NT2/D1 (cell line): ENCODE results near the gene ARHGAP11A.

Experiments
- DNase-seq: peaks from one replicate; pipeline ENCODE4 v3.0.0-alpha.2; 2011; ENCODE audit warnings: low read depth, low spot score
- H3K27me3 ChIP-seq: 2 replicates; pipeline ENCODE4 v1.6.0; 2011; ENCODE audit warnings: mild to moderate bottlenecking; ENCODE audit not compliant: insufficient read length, insufficient read depth
- H3K36me3 ChIP-seq: 2 replicates; pipeline ENCODE4 v1.6.1; 2011; ENCODE audit warnings: mild to moderate bottlenecking, low read length, mixed read lengths; ENCODE audit not compliant: insufficient read depth, insufficient read length
- H3K4me1 ChIP-seq: 2 replicates; pipeline ENCODE4 v1.5.1; 2011; ENCODE audit not compliant: insufficient read depth, insufficient read length
- H3K4me3 ChIP-seq: 2 replicates; pipeline ENCODE4 v1.5.1; 2011; ENCODE audit warnings: low read depth; ENCODE audit not compliant: insufficient read length
- H3K9ac ChIP-seq: 2 replicates; pipeline ENCODE4 v1.6.0; 2011; ENCODE audit warnings: low read depth; ENCODE audit not compliant: insufficient read length
- H3K9me3 ChIP-seq: 2 replicates; pipeline ENCODE4 v1.5.1; 2011; ENCODE audit warnings: mild to moderate bottlenecking, low read length; ENCODE audit not compliant: insufficient read depth
- SUZ12 ChIP-seq: IDR thresholded peaks from 2 replicates; pipeline ENCODE4 v1.6.1; 2011; ENCODE audit not compliant: insufficient read length, insufficient read depth; ENCODE audit errors: extremely low read depth
- YY1 ChIP-seq: IDR thresholded peaks from 2 replicates; pipeline ENCODE4 v1.6.1; 2011; ENCODE audit not compliant: insufficient read length, insufficient read depth
- ZNF274 ChIP-seq: IDR thresholded peaks from 2 replicates; pipeline ENCODE4 v1.6.1; 2011; ENCODE audit warnings: mild to moderate bottlenecking, low read depth, low read length

ARHGAP11A gene

DNA sequence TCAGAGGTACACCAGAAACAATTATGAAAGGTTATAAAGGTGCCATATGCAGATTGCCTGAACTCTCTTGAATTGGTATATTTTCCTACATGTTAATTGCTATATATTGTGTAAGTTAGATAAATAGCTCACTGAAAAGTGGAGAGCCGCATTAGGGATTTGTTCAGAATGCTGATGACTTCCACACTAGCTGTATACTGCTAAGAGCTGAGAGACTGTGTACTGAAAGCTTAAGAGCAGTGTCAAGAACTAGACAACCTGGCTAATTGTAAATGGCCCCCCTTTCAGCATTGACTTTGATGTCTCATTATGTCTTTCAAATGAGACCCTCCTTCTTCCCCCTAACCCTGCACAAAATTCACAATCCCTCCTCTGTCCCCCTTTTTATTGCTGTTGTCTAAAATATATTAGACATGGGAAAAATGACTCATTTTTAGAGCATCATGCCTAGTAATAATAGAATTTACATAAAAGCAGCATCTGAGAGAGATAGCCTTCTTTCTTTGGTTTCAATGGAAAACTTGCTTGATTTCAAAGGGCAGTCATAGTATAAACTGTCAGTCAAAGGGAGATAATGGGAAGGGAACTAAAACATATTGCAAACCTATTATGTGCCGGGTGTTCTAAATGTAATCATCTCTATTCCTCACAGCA, 67.8 kb downstream of the ARHGAP11A start:
- DNase-seq = no peak
- Histone ChIP-seq H3K36me3 (no peaks in the 10 kb centered on the region), H3K27me3 (no peaks in the 10 kb centered on the region), H3K4me3 (no peak overlapping the region), H3K4me1 (no peaks in the 10 kb centered on the region), H3K9me3 (no peaks in the 10 kb centered on the region), H3K9ac (no peak overlapping the region)
- TF ChIP-seq ZNF274 = no peak
- no peak for TF ChIP-seq SUZ12
- no peak for TF ChIP-seq YY1

DNA sequence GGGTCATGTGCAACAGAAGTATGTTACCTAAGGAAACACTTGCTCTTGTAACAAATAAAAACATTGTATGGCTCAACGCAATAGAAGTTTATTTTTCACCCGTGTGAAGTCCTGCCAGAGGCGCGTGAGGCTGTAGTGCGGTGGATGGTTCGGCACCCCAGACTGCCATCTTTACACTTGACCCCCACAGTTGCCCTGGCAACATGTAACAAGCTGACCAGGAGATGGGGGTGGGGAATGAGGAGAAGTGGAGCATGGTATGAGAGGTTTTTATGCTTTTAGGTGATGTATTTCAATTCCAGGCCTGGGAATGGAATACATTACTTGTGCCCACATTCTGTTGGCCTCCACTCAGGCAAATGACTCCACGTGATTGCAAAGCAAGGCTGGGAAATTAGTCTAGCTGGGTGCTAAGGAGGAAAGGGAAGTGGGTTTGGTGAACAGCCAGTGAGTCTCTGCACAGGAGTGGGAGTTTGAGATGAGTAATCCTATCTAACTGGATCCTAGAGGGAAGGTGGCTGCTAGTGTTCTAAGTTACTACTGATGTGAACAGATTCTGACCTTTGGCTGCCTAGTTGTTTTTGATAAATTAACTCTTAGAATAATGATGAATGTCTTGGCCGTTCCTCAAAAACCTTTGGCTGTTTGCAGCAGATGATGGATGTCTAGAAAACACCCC, 68.7 kb downstream of the ARHGAP11A start:
- no peak for TF ChIP-seq YY1
- TF ChIP-seq ZNF274 = no peak
- TF ChIP-seq SUZ12 = no peak
- Histone ChIP-seq H3K4me1 (no peaks in the 10 kb centered on the region), H3K4me3 (no peak overlapping the region), H3K9ac (no peak overlapping the region), H3K9me3 (no peaks in the 10 kb centered on the region), H3K36me3 (no peaks in the 10 kb centered on the region), H3K27me3 (no peaks in the 10 kb centered on the region)
- no peak for DNase-seq

DNA sequence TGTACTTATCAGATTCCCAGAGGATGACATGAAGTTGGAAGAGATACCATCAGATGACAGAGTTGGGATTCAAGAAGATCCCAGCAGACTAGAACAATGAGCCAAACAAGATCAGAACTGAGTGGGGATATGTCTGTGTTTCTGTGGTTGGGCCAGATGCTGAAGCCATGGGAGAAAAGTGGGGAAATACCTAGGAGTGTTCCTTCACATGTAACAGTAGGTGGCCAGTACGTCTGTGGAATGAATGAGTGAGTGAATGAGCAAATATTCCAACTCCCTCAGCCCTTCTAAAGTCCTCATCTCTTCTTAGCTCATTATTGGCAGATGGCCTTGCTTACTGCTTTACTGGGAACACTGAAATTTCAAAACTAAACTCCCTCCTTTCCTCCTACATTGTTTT, 70.3 kb downstream of the ARHGAP11A start:
- H3K36me3 ChIP-seq = no peaks in the 10 kb centered on the region
- H3K9ac ChIP-seq = no peak overlapping the region
- no peak overlapping the region for H3K4me3 ChIP-seq
- no peak for DNase-seq
- H3K9me3 ChIP-seq = no peaks in the 10 kb centered on the region
- no peaks in the 10 kb centered on the region for H3K4me1 ChIP-seq
- TF ChIP-seq SUZ12 (no peak), ZNF274 (no peak)
- no peaks in the 10 kb centered on the region for H3K27me3 ChIP-seq

DNA sequence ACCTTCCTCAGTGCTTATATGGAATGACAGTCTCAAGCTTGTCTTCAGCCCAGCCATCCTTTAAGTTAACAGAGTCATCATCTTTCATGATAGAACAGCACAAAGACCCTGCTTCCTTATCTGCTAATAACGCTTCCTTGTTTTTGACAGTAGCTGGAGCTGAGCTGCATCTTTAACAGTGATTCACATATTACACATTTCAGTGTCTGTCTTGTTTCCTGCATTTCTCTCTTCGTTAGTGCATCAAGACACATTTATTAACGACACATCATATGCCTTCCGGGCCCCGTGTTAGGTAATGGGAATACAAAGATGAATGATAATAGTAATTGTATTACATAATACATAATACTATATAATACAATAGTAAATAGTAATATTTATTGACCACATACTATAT, 72.3 kb downstream of the ARHGAP11A start:
- H3K4me1 ChIP-seq = no peaks in the 10 kb centered on the region
- no peaks in the 10 kb centered on the region for H3K9me3 ChIP-seq
- H3K9ac ChIP-seq = no peak overlapping the region
- H3K36me3 ChIP-seq = no peaks in the 10 kb centered on the region
- TF ChIP-seq SUZ12 (no peak), ZNF274 (no peak), YY1 (no peak)
- no peak for DNase-seq
- H3K4me3 ChIP-seq = no peak overlapping the region
- no peaks in the 10 kb centered on the region for H3K27me3 ChIP-seq

DNA sequence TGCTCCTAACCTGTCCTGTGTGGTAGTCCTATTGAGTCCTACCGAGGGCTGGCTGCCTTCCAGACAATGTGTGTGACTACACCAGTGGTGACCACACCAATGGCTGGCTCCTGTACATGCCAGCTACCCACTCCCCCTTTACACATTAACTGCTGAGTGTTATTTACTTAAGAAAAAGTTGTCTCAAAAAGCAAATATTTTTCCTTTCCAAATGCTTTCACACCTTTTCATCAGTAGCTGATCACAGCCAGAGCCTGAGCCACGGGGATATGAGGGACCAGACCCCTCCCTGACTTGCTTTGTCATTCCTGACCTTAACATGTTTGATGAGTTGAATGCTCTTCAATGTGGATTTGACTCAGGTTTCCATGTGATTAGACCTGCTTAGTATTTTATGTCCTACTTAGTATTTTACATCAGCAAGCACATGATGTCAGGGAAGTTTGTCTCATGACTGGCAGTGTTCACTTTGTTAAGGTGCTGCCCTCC, 72.9 kb downstream of the ARHGAP11A start:
- Histone ChIP-seq H3K9me3 (no peaks in the 10 kb centered on the region), H3K4me1 (no peaks in the 10 kb centered on the region), H3K36me3 (no peaks in the 10 kb centered on the region), H3K4me3 (no peak overlapping the region), H3K9ac (no peak overlapping the region), H3K27me3 (no peaks in the 10 kb centered on the region)
- no peak for DNase-seq
- no peak for TF ChIP-seq SUZ12
- TF ChIP-seq ZNF274 = no peak
- no peak for TF ChIP-seq YY1
